ENCODE results near the gene UNC5B. TPM values are rescaled to one million over a fixed set of nuclear protein-coding genes. Genes with fewer than 3 reads are reported as not detected.

UNC5B gene
- total RNA-seq, 1 donor from 2014 or later = 231 TPM

GRCh38 chr10:71231206-71231605 is 18.8 kb downstream of the UNC5B start:
- Mint-ChIP-seq H3K9me3 (ENCODE audit: unreplicated experiment) (no peaks in the 10 kb centered on the region), H3K27me3 (ENCODE audit: unreplicated experiment) (peaks cover 7% of the 10 kb centered on the region), H3K4me1 (ENCODE audit: unreplicated experiment) (peaks cover 58% of the 10 kb centered on the region), H3K36me3 (ENCODE audit: low read depth, unreplicated experiment) (peaks cover 14% of the 10 kb centered on the region), H3K4me3 (ENCODE audit: unreplicated experiment) (no peak overlapping the region), H3K27ac (ENCODE audit: unreplicated experiment) (no peak overlapping the region)
- DNase-seq (ENCODE audit: low spot score) = no peak
- no peak for TF ChIP-seq CTCF (IDR thresholded peaks at IDR 0.05; ENCODE audit: unreplicated experiment)

GRCh38 chr10:71232089-71232998 is 20.0 kb downstream of the UNC5B start:
- TF ChIP-seq CTCF (IDR thresholded peaks at IDR 0.05; ENCODE audit: unreplicated experiment) = no peak
- peaks cover 10% of the 10 kb centered on the region for H3K27me3 Mint-ChIP-seq (ENCODE audit: unreplicated experiment)
- DNase-seq (ENCODE audit: low spot score) = no peak
- H3K27ac Mint-ChIP-seq (ENCODE audit: unreplicated experiment) = no peak overlapping the region
- H3K9me3 Mint-ChIP-seq (ENCODE audit: unreplicated experiment) = no peaks in the 10 kb centered on the region
- H3K4me1 Mint-ChIP-seq (ENCODE audit: unreplicated experiment) = peaks cover 64% of the 10 kb centered on the region
- no peak overlapping the region for H3K4me3 Mint-ChIP-seq (ENCODE audit: unreplicated experiment)
- peaks cover 13% of the 10 kb centered on the region for H3K36me3 Mint-ChIP-seq (ENCODE audit: low read depth, unreplicated experiment)

GRCh38 chr10:71233482-71233892 is 21.1 kb downstream of the UNC5B start:
- TF ChIP-seq CTCF (IDR thresholded peaks at IDR 0.05; ENCODE audit: unreplicated experiment) = no peak
- no peak overlapping the region for H3K4me3 Mint-ChIP-seq (ENCODE audit: unreplicated experiment)
- H3K27ac Mint-ChIP-seq (ENCODE audit: unreplicated experiment) = no peak overlapping the region
- no peak for DNase-seq (ENCODE audit: low spot score)
- peaks cover 65% of the 10 kb centered on the region for H3K4me1 Mint-ChIP-seq (ENCODE audit: unreplicated experiment)
- no peaks in the 10 kb centered on the region for H3K9me3 Mint-ChIP-seq (ENCODE audit: unreplicated experiment)
- peaks cover 15% of the 10 kb centered on the region for H3K36me3 Mint-ChIP-seq (ENCODE audit: low read depth, unreplicated experiment)
- peaks cover 14% of the 10 kb centered on the region for H3K27me3 Mint-ChIP-seq (ENCODE audit: unreplicated experiment)

- no peaks in the 10 kb centered on the region for H3K9me3 Mint-ChIP-seq (ENCODE audit: unreplicated experiment)
- no peak overlapping the region for H3K27ac Mint-ChIP-seq (ENCODE audit: unreplicated experiment)
- no peak for DNase-seq (ENCODE audit: low spot score)
- peaks cover 14% of the 10 kb centered on the region for H3K27me3 Mint-ChIP-seq (ENCODE audit: unreplicated experiment)
- TF ChIP-seq CTCF (IDR thresholded peaks at IDR 0.05; ENCODE audit: unreplicated experiment) = no peak
- H3K4me3 Mint-ChIP-seq (ENCODE audit: unreplicated experiment) = peak overlapping the region; percentile 57
- peaks cover 15% of the 10 kb centered on the region for H3K36me3 Mint-ChIP-seq (ENCODE audit: low read depth, unreplicated experiment)
- peaks cover 68% of the 10 kb centered on the region for H3K4me1 Mint-ChIP-seq (ENCODE audit: unreplicated experiment)
Measured at GRCh38 chr10:71234004-71234894, 21.9 kb downstream of the UNC5B start.
